ENCODE results near the gene EYA2. TPM values are rescaled to one million over a fixed set of nuclear protein-coding genes. Genes with fewer than 3 reads are reported as not detected.

The EYA2 gene
- total RNA-seq, 1 donor from 2014 or later = 1.8 TPM

- Mint-ChIP-seq H3K9me3 (no peaks in the 10 kb centered on the region), H3K27ac (no peak overlapping the region), H3K4me3 (no peak overlapping the region), H3K4me1 (peaks cover 4% of the 10 kb centered on the region), H3K27me3 (ENCODE audit: insufficient read depth, low read depth) (peaks cover 17% of the 10 kb centered on the region), H3K36me3 (no peaks in the 10 kb centered on the region)
- no peaks in the 10 kb centered on the region for H3K4me1 ChIP-seq
- H3K79me2 ChIP-seq (ENCODE audit: low read depth) = no peaks in the 10 kb centered on the region
- H3K9ac ChIP-seq = no peak overlapping the region
- H3K4me3 ChIP-seq = no peak overlapping the region
- H2AFZ ChIP-seq (replicated peaks) = no peak overlapping the region
- TF ChIP-seq EZH2 (IDR thresholded peaks at IDR 0.05) (no peak), EZH2phosphoT487 (IDR thresholded peaks at IDR 0.05) (no peak), CTCF (IDR thresholded peaks at IDR 0.05) (no peak)
- no peaks in the 10 kb centered on the region for H3K9me3 ChIP-seq (ENCODE audit: low read depth)
- no peaks in the 10 kb centered on the region for H4K20me1 ChIP-seq (ENCODE audit: low read depth)
- no peaks in the 10 kb centered on the region for H3K36me3 ChIP-seq
- H3K27ac ChIP-seq = no peak overlapping the region
- DNase-seq (ENCODE audit: low spot score) = no peak
- H3K27me3 ChIP-seq = no peaks in the 10 kb centered on the region
- H3F3A ChIP-seq (ENCODE audit: low read depth) = no peaks in the 10 kb centered on the region
- no peak overlapping the region for H3K4me2 ChIP-seq
Observed at GRCh38 chr20:46935394-46936017, 40.9 kb downstream of the EYA2 start.

GRCh38 chr20:46936415-46937156 is 41.9 kb downstream of the EYA2 start:
- Histone ChIP-seq H4K20me1 (ENCODE audit: low read depth) (no peaks in the 10 kb centered on the region), H3K27me3 (no peaks in the 10 kb centered on the region), H3K79me2 (ENCODE audit: low read depth) (no peaks in the 10 kb centered on the region), H3K4me3 (no peak overlapping the region), H3K9ac (no peak overlapping the region), H3K4me2 (no peak overlapping the region), H3K36me3 (no peaks in the 10 kb centered on the region), H3F3A (ENCODE audit: low read depth) (no peaks in the 10 kb centered on the region), H3K4me1 (no peaks in the 10 kb centered on the region), H2AFZ (replicated peaks) (no peak overlapping the region), H3K27ac (no peak overlapping the region), H3K9me3 (ENCODE audit: low read depth) (no peaks in the 10 kb centered on the region)
- H3K27ac Mint-ChIP-seq = no peak overlapping the region
- no peak for TF ChIP-seq CTCF (IDR thresholded peaks at IDR 0.05)
- TF ChIP-seq EZH2phosphoT487 (IDR thresholded peaks at IDR 0.05) = no peak
- TF ChIP-seq EZH2 (IDR thresholded peaks at IDR 0.05) = no peak
- H3K9me3 Mint-ChIP-seq = no peaks in the 10 kb centered on the region
- DNase-seq (ENCODE audit: low spot score) = no peak
- H3K36me3 Mint-ChIP-seq = no peaks in the 10 kb centered on the region
- H3K4me1 Mint-ChIP-seq = peaks cover 4% of the 10 kb centered on the region
- no peak overlapping the region for H3K4me3 Mint-ChIP-seq
- peaks cover 17% of the 10 kb centered on the region for H3K27me3 Mint-ChIP-seq (ENCODE audit: insufficient read depth, low read depth)

- H3K4me2 ChIP-seq = no peak overlapping the region
- H2AFZ ChIP-seq (replicated peaks) = no peak overlapping the region
- H3K36me3 ChIP-seq = no peaks in the 10 kb centered on the region
- H3K4me3 ChIP-seq = no peak overlapping the region
- Mint-ChIP-seq H3K36me3 (no peaks in the 10 kb centered on the region), H3K4me3 (no peak overlapping the region), H3K9me3 (no peaks in the 10 kb centered on the region), H3K4me1 (peaks cover 4% of the 10 kb centered on the region), H3K27me3 (ENCODE audit: insufficient read depth, low read depth) (peaks cover 17% of the 10 kb centered on the region), H3K27ac (no peak overlapping the region)
- H3K9ac ChIP-seq = no peak overlapping the region
- H3K27me3 ChIP-seq = no peaks in the 10 kb centered on the region
- no peaks in the 10 kb centered on the region for H3K4me1 ChIP-seq
- no peaks in the 10 kb centered on the region for H3K79me2 ChIP-seq (ENCODE audit: low read depth)
- H3K27ac ChIP-seq = no peak overlapping the region
- no peaks in the 10 kb centered on the region for H4K20me1 ChIP-seq (ENCODE audit: low read depth)
- no peaks in the 10 kb centered on the region for H3K9me3 ChIP-seq (ENCODE audit: low read depth)
- no peaks in the 10 kb centered on the region for H3F3A ChIP-seq (ENCODE audit: low read depth)
- TF ChIP-seq CTCF (IDR thresholded peaks at IDR 0.05) (no peak), EZH2phosphoT487 (IDR thresholded peaks at IDR 0.05) (no peak), EZH2 (IDR thresholded peaks at IDR 0.05) (no peak)
- no peak for DNase-seq (ENCODE audit: low spot score)
Observed at GRCh38 chr20:46937157-46937523, 42.5 kb downstream of the EYA2 start.
